GM18858 (cell line): Measurements from ENCODE around the gene TSPAN9.

ENCODE experiments used
- ATAC-seq: cut with Tn5 transposase; IDR thresholded peaks from one replicate; pipeline ENCODE4 v1.9.1; 2021; ENCODE audit not compliant: unreplicated experiment

Gene TSPAN9

GRCh38 chr12:3243376-3244084 is 166.4 kb downstream of the TSPAN9 start:
- no peak for ATAC-seq

- no peak for ATAC-seq
Observed at GRCh38 chr12:3244219-3244750, 167.1 kb downstream of the TSPAN9 start.

- no peak for ATAC-seq
Observed at GRCh38 chr12:3246253-3246652, 169.1 kb downstream of the TSPAN9 start.

- no peak for ATAC-seq
Observed at GRCh38 chr12:3247077-3247476, 169.9 kb downstream of the TSPAN9 start.

GRCh38 chr12:3247629-3248161 is 170.5 kb downstream of the TSPAN9 start:
- no peak for ATAC-seq

- no peak for ATAC-seq
Observed at GRCh38 chr12:3249081-3249800, 172.1 kb downstream of the TSPAN9 start.

GRCh38 chr12:3250034-3250433 is 172.9 kb downstream of the TSPAN9 start:
- ATAC-seq, result no peak

GRCh38 chr12:3250576-3250975 is 173.4 kb downstream of the TSPAN9 start:
- ATAC-seq, result no peak

- no peak for ATAC-seq
Observed at GRCh38 chr12:3251067-3251466, 173.9 kb downstream of the TSPAN9 start.

- ATAC-seq, result no peak
Observed at GRCh38 chr12:3251691-3252090, 174.5 kb downstream of the TSPAN9 start.

GRCh38 chr12:3252450-3252891 is 175.3 kb downstream of the TSPAN9 start:
- no peak for ATAC-seq

GRCh38 chr12:3253682-3254275 is 176.6 kb downstream of the TSPAN9 start:
- no peak for ATAC-seq

GRCh38 chr12:3255057-3255456 is 177.9 kb downstream of the TSPAN9 start:
- no peak for ATAC-seq

- ATAC-seq, result no peak
Observed at GRCh38 chr12:3256103-3256631, 179.0 kb downstream of the TSPAN9 start.

- ATAC-seq, result no peak
Observed at GRCh38 chr12:3257411-3257810, 180.2 kb downstream of the TSPAN9 start.

GRCh38 chr12:3259973-3260372 is 182.8 kb downstream of the TSPAN9 start:
- ATAC-seq, result no peak

GRCh38 chr12:3261782-3262359 is 184.7 kb downstream of the TSPAN9 start:
- ATAC-seq, result no peak

GRCh38 chr12:3262470-3262869 is 185.3 kb downstream of the TSPAN9 start:
- no peak for ATAC-seq

- no peak for ATAC-seq
Observed at GRCh38 chr12:3263282-3263681, 186.1 kb downstream of the TSPAN9 start.

- ATAC-seq, result no peak
Observed at GRCh38 chr12:3263939-3264922, 187.1 kb downstream of the TSPAN9 start.
